Stimulated activated CD4-positive, alpha-beta T cell treated with anti-CD3 and anti-CD28 coated beads, Interleukin-12 subunit alpha, Interleukin-12 subunit beta, amount 100 ng/mL, for 24 hours (primary cell): Measurements from ENCODE around the gene RBCK1.

Source experiments
- DNase-seq, 2 experiments: peaks; one replicate each; pipeline ENCODE4 v3.0.0-alpha.2; 2020; ENCODE audit warnings: low read depth in 2 of 2

Gene RBCK1

GRCh38 chr20:418858-419365 is 10.8 kb downstream of the RBCK1 start:
- no peak for DNase-seq

- DNase-seq, result no peak
Measured at GRCh38 chr20:419556-420165, 11.6 kb downstream of the RBCK1 start.

GRCh38 chr20:420166-420620 is 12.1 kb downstream of the RBCK1 start:
- no peak for DNase-seq

- DNase-seq, result no peak
Measured at GRCh38 chr20:420721-421574, 12.8 kb downstream of the RBCK1 start.

GRCh38 chr20:421685-422250 is 13.7 kb downstream of the RBCK1 start:
- DNase-seq, result no peak

- no peak for DNase-seq
Measured at GRCh38 chr20:426566-426965, 18.5 kb downstream of the RBCK1 start.

GRCh38 chr20:427401-427800 is 19.3 kb downstream of the RBCK1 start:
- DNase-seq, result no peak

- no peak for DNase-seq
Measured at GRCh38 chr20:427849-428657, 20.0 kb downstream of the RBCK1 start.

GRCh38 chr20:428658-429200 is 20.6 kb downstream of the RBCK1 start:
- no peak for DNase-seq

GRCh38 chr20:430091-430999 is 22.2 kb downstream of the RBCK1 start:
- DNase-seq, result no peak

GRCh38 chr20:431012-431904 is 23.2 kb downstream of the RBCK1 start:
- no peak for DNase-seq

- no peak for DNase-seq
Measured at GRCh38 chr20:432208-432607, 24.1 kb downstream of the RBCK1 start.

- DNase-seq, result no peak
Measured at GRCh38 chr20:432677-433299, 24.7 kb downstream of the RBCK1 start.

GRCh38 chr20:433300-433975 is 25.3 kb downstream of the RBCK1 start:
- DNase-seq, result peak; percentile 43 to 61

GRCh38 chr20:434221-434620 is 26.1 kb downstream of the RBCK1 start:
- DNase-seq, result no peak

- no peak for DNase-seq
Measured at GRCh38 chr20:434661-435419, 26.7 kb downstream of the RBCK1 start.

- no peak for DNase-seq
Measured at GRCh38 chr20:435558-435957, 27.5 kb downstream of the RBCK1 start.

- DNase-seq, result no peak
Measured at GRCh38 chr20:436476-436875, 28.4 kb downstream of the RBCK1 start.
